Fibroblast of skin of left biceps (primary cell): ENCODE measurements around the gene RFPL2.
"Not testable (repeated sequence)": the region's sequence is repeated elsewhere in the genome, so short reads cannot be mapped to it uniquely, and the experiment has no call there.

Experiments
- DNase-seq, 2 experiments: peaks; one replicate each; pipeline ENCODE4 v3.0.0-alpha.2; 2013; ENCODE audit warnings: low read depth in 2 of 2

Gene RFPL2

GRCh38 chr22:32164075-32164860 is 40.6 kb downstream of the RFPL2 start:
- DNase-seq = no peak

- not testable (repeated sequence) for DNase-seq
Observed at GRCh38 chr22:32160411-32160810, 44.5 kb downstream of the RFPL2 start.

GRCh38 chr22:32158712-32159533 is 46.0 kb downstream of the RFPL2 start, which contains the start of gene C22orf42:
Gene C22orf42, minus strand, starts transcription at chr22:32159303. Its CDS starts 88 bp downstream, at chr22:32159215.
- no peak for DNase-seq

GRCh38 chr22:32157632-32158031 is 47.2 kb downstream of the RFPL2 start:
- DNase-seq = not testable (repeated sequence)

GRCh38 chr22:32154727-32155126 is 50.1 kb downstream of the RFPL2 start:
- DNase-seq = not testable (repeated sequence)

GRCh38 chr22:32151641-32152040 is 53.2 kb downstream of the RFPL2 start:
- DNase-seq = not testable (repeated sequence)

GRCh38 chr22:32150647-32151046 is 54.2 kb downstream of the RFPL2 start:
- not testable (repeated sequence) for DNase-seq

GRCh38 chr22:32148372-32148771 is 56.5 kb downstream of the RFPL2 start:
- not testable (repeated sequence) for DNase-seq

- not testable (repeated sequence) for DNase-seq
Observed at GRCh38 chr22:32147128-32147527, 57.7 kb downstream of the RFPL2 start.

- no peak for DNase-seq
Observed at GRCh38 chr22:32144496-32145274, 60.2 kb downstream of the RFPL2 start.

GRCh38 chr22:32142600-32142999 is 62.3 kb downstream of the RFPL2 start:
- DNase-seq = no peak

- DNase-seq = not testable (repeated sequence)
Observed at GRCh38 chr22:32140688-32141087, 64.2 kb downstream of the RFPL2 start.
